GM12878 (cell line): ENCODE measurements around the gene ATXN1. TPM values are rescaled to one million over a fixed set of nuclear protein-coding genes. Genes with fewer than 3 reads are reported as not detected.

Source experiments
- ATAC-seq: fragments of 200-7000 bp; cut with Tn5 transposase; 3 replicates; pipeline ENCODE4 v1.9.1; 2020; ENCODE audit warnings: mild to moderate bottlenecking, moderate library complexity
- BruUV-seq: library from RNA; stranded (reverse); fragments of 400-500 nt; replicated peaks from 2 replicates; lab custom pipeline; 2021; lab: Mats Ljungman, UMichigan
- CTCF ChIA-PET: fragments of 300-600 bp; sonication (Branson Sonifier 250); formaldehyde crosslinking; extraction: SDS; loops from one replicate; lab custom pipeline; 2021; ENCODE audit warnings: inconsistent platforms; lab: Yijun Ruan, JAX
- POLR2A ChIA-PET: fragments of 350-600 bp; formaldehyde crosslinking; extraction: SDS; loops from one replicate; lab custom pipeline; 2021; ENCODE audit warnings: inconsistent platforms; lab: Charles Lee
- RAD21 ChIA-PET: fragments of 300-600 bp; sonication (Branson Sonifier 250); formaldehyde crosslinking; loops from one replicate; lab custom pipeline; 2023; ENCODE audit warnings: antibody characterized with exemption; ENCODE audit not compliant: unreplicated experiment; lab: Charles Lee
- SMC1A ChIA-PET: fragments of 300-600 bp; sonication (Branson Sonifier 250); formaldehyde crosslinking; loops from one replicate; lab custom pipeline; 2023; ENCODE audit not compliant: unreplicated experiment, uncharacterized antibody; lab: Charles Lee
- DNase-seq: peaks from one replicate; pipeline ENCODE4 v3.0.0-alpha.2; 2011; ENCODE audit warnings: low read depth, low spot score
- FAIRE-seq: peaks from 3 replicates; lab custom pipeline; 2011; peaks lifted over from hg19 to GRCh38; lab: Jason Lieb, UNC
- H2AFZ ChIP-seq: 2 replicates; pipeline ENCODE4 v1.6.0; 2011; ENCODE audit warnings: low read depth, low read length, control low read depth; ENCODE audit not compliant: control insufficient read depth
- H3K27ac ChIP-seq: 2 replicates; pipeline ENCODE4 v1.5.1; 2011; ENCODE audit warnings: control low read depth; ENCODE audit not compliant: control insufficient read depth, insufficient read depth
- H3K27me3 ChIP-seq, 2 experiments: replicated peaks in 1 of 2; 2 replicates each; pipeline versions ENCODE4 v1.6.0 to v1.6.1; 2011; ENCODE audit warnings: low read length in 1 of 2; ENCODE audit not compliant: control insufficient read depth in 2 of 2, insufficient read depth in 2 of 2
- H3K36me3 ChIP-seq, 2 experiments: 2 replicates each; pipeline ENCODE4 v1.5.1; 2011; ENCODE audit warnings: low read length in 1 of 2; ENCODE audit not compliant: control insufficient read depth in 2 of 2, insufficient read depth in 2 of 2
- H3K4me1 ChIP-seq: 2 replicates; pipeline ENCODE4 v1.6.1; 2011; ENCODE audit warnings: mild to moderate bottlenecking, low read length, moderate library complexity, mixed read lengths; ENCODE audit not compliant: control insufficient read depth, insufficient read depth
- H3K4me2 ChIP-seq: 2 replicates; pipeline ENCODE4 v1.6.0; 2011; ENCODE audit warnings: control low read depth; ENCODE audit not compliant: control insufficient read depth, insufficient read depth
- H3K4me3 ChIP-seq: fragments of 200-600 bp; sonication (generic); 2 replicates; pipeline ENCODE4 v1.5.1; 2016
- H3K79me2 ChIP-seq: 2 replicates; pipeline ENCODE4 v1.6.0; 2011; ENCODE audit warnings: low read length; ENCODE audit not compliant: control insufficient read depth, insufficient read depth
- H3K9ac ChIP-seq: 2 replicates; pipeline ENCODE4 v1.8.0; 2011; ENCODE audit warnings: low read length, control low read depth, mixed read lengths; ENCODE audit not compliant: control insufficient read depth, insufficient read depth
- H3K9me3 ChIP-seq: replicated peaks from 3 replicates; pipeline ENCODE4 v1.5.1; 2011; ENCODE audit warnings: mild to moderate bottlenecking, low read length; ENCODE audit not compliant: control insufficient read depth, insufficient read depth
- H4K20me1 ChIP-seq: 2 replicates; pipeline ENCODE4 v1.6.0; 2011; ENCODE audit not compliant: control insufficient read depth, insufficient read depth
- BCL11A ChIP-seq: IDR thresholded peaks from 2 replicates; pipeline ENCODE4 v1.6.1; 2011; ENCODE audit warnings: low read depth, low read length
- CHD1 ChIP-seq: IDR thresholded peaks from 2 replicates; pipeline ENCODE4 v1.6.1; 2012; ENCODE audit warnings: low read depth, low read length, improper control_type of control experiment
- GATAD2B ChIP-seq: fragments of 450-650 bp; conservative IDR thresholded peaks from 2 replicates; pipeline ENCODE4 v1.6.1; 2017; ENCODE audit warnings: low read depth, mild to moderate bottlenecking, moderate library complexity
- HDAC6 ChIP-seq: fragments of 200-600 bp; sonication (generic); IDR thresholded peaks from one replicate; pipeline ENCODE4 v1.8.0; 2017; ENCODE audit warnings: antibody characterized with exemption; ENCODE audit not compliant: unreplicated experiment
- YBX1 ChIP-seq: fragments of 450-650 bp; IDR thresholded peaks from 2 replicates; pipeline ENCODE4 v1.6.1; 2016; ENCODE audit warnings: antibody characterized with exemption
- WGBS: methylation state at CpG from one replicate; pipeline ENCODE4 v1.1.6; 2016; ENCODE audit warnings: low lambda C conversion rate; ENCODE audit not compliant: insufficient replicate concordance, insufficient coverage; ENCODE audit errors: missing lambda C conversion rate; 5-methylcytosine and 5-hydroxymethylcytosine counted together
- in situ Hi-C: fragments of 300-500 bp; cut with MboI; formaldehyde crosslinking; loops from 9 replicates; pipeline ENCODE4 v1.14.3; 2018; ENCODE audit warnings: mixed read lengths
- intact Hi-C: fragments of 100-400 bp; cut with micrococcal nuclease; formaldehyde crosslinking; loops from one replicate; pipeline ENCODE4 v1.14.2; 2022; ENCODE audit not compliant: unreplicated experiment
- polyA plus RNA-seq, 11 experiments: library from polyadenylated mRNA; depleted of rRNA in 4 of 11; unstranded in 6 of 11; stranded (reverse) in 5 of 11; fragments of >200 nt; fragmentation: Nextera tagmentation in 4 of 11; fragmentation: Illumina TruSeq in 1 of 11; extraction: Ambion mirVana in 4 of 11; extraction: Trizol in 1 of 11; gene quantifications; 1 replicate in 1 of 11; 2 replicates in 10 of 11; pipeline versions ENCODE4 v1.2.1 to v1.2.3, GENCODE V29; 2011 to 2016; ENCODE audit warnings: inconsistent platforms in 2 of 11, missing spikeins in 2 of 11, low read depth in 1 of 11
- total RNA-seq, 4 experiments: library from RNA; depleted of rRNA in 3 of 4; stranded (reverse); fragments of >200 nt in 3 of 4; fragmentation: Illumina TruSeq in 1 of 4; extraction: Trizol in 1 of 4; gene quantifications; 2 replicates each; pipeline versions ENCODE4 v1.2.1 to v1.2.3, GENCODE V29; 2013 to 2021
- TF ChIP-seq, protein P1 (sequence below): fragments of 450-650 bp; IDR thresholded peaks from 2 replicates; pipeline ENCODE4 v1.6.1; 2017; ENCODE audit warnings: mild to moderate bottlenecking
- TF ChIP-seq, protein P2 (sequence below): fragments of 450-650 bp; IDR thresholded peaks from 2 replicates; pipeline ENCODE4 v1.6.1; 2017; ENCODE audit warnings: antibody characterized with exemption, mild to moderate bottlenecking, moderate library complexity
- TF ChIP-seq, protein P3 (sequence below): IDR thresholded peaks from 2 replicates; pipeline ENCODE4 v1.6.1; 2012; ENCODE audit warnings: low read depth, low read length, improper control_type of control experiment
- TF ChIP-seq, protein P4 (sequence below): fragments of 450-650 bp; IDR thresholded peaks from 2 replicates; pipeline ENCODE4 v1.6.1; 2016; ENCODE audit warnings: mild to moderate bottlenecking
- TF ChIP-seq, protein P5 (sequence below): IDR thresholded peaks from 2 replicates; pipeline ENCODE4 v1.6.1; 2012; ENCODE audit warnings: low read length, inconsistent platforms
- TF ChIP-seq, protein P6 (sequence below): fragments of 450-650 bp; IDR thresholded peaks from 2 replicates; pipeline ENCODE4 v1.6.1; 2017; ENCODE audit warnings: low read depth, mild to moderate bottlenecking, moderate library complexity

The ATXN1 gene
- total and polyA plus RNA-seq, 10 of the 15 experiments (the other 5 are each of a cell fraction or from before 2014, with no cell fraction given), result 12.2 to 51.2 (median 20.5) TPM

DNA sequence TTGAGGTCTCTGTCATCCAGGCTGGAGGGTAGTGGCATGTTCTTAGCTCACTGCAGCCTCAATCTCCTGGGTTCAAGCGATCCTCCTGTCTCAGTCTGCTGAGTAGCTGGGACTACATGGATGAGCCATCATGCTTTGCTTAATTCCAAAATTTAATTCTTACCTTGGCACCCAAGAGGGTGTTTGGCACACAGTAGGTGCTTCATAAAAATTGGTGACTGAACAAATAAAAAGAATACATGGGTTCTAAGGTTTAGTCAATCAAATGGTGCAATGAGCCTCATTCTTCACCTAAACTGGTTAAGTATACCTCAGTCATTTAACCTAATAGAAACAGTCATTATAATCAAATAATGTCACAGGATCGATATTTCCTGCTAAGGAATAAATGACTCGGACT, 352.5 kb downstream of the ATXN1 start (continued):
- TF ChIP-seq, protein P1, sequence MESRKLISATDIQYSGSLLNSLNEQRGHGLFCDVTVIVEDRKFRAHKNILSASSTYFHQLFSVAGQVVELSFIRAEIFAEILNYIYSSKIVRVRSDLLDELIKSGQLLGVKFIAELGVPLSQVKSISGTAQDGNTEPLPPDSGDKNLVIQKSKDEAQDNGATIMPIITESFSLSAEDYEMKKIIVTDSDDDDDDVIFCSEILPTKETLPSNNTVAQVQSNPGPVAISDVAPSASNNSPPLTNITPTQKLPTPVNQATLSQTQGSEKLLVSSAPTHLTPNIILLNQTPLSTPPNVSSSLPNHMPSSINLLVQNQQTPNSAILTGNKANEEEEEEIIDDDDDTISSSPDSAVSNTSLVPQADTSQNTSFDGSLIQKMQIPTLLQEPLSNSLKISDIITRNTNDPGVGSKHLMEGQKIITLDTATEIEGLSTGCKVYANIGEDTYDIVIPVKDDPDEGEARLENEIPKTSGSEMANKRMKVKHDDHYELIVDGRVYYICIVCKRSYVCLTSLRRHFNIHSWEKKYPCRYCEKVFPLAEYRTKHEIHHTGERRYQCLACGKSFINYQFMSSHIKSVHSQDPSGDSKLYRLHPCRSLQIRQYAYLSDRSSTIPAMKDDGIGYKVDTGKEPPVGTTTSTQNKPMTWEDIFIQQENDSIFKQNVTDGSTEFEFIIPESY, result no peak
- no peak for TF ChIP-seq YBX1

DNA sequence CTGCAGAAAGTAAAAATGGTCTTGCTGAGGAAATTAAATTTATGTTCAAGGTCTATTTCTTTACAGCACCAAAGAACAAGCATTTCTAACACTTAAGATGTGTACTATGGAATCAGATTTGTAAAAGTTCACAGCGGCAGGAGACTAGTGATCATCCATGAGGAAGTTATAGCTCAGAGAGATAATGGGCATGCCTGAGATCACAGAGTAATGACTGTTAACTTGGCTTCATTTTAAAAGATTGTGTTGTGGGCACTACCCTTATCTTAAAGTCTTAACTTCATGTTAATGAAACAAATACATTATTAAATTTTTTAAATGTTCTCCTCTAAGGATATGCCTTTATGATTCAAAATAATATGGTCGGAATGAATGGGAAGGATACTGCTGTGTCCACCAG, 354.3 kb downstream of the ATXN1 start:
- CTCF ChIA-PET, result interaction anchor here (0.6 to 4.4 kb wide), 13 partner anchors 10 to 356 kb away, joined by 3 to 21 read pairs (median 5); no protein-coding TSS in a partner anchor
- no TSS peak for BruUV-seq
- Histone ChIP-seq H3K9ac (no peak overlapping the region), H3K9me3 (no peaks in the 10 kb centered on the region), H3K79me2 (no peaks in the 10 kb centered on the region), H3K4me1 (peaks cover 4% of the 10 kb centered on the region), H3K36me3 (peaks cover 0 to 8% of the 10 kb centered on the region in 2 experiments; a peak in 2 of 4 replicates), H3K27me3 (no peaks in the 10 kb centered on the region), H3K4me3 (no peak overlapping the region), H3K4me2 (no peak overlapping the region), H4K20me1 (no peaks in the 10 kb centered on the region), H2AFZ (no peak overlapping the region), H3K27ac (no peak overlapping the region)
- in situ Hi-C loops, result no loop called here
- ATAC-seq (no peak), DNase-seq (no peak), FAIRE-seq (no peak)
- RAD21 ChIA-PET, result interaction anchor here (0.5 to 2.9 kb wide), 12 partner anchors 13 to 851 kb away, joined by 3 to 17 read pairs (median 4); no protein-coding TSS in a partner anchor
- POLR2A ChIA-PET, result interaction anchor here (0.9 to 1.7 kb wide), 5 partner anchors 10 to 357 kb away, joined by 3 to 5 read pairs (median 4); no protein-coding TSS in a partner anchor
- WGBS, result 48% methylated on average over 2 of the region's 2 CpGs
- intact Hi-C loops, result no loop called here
- SMC1A ChIA-PET, result interaction anchor here (0.9 to 4.0 kb wide), 19 partner anchors 8 to 356 kb away, joined by 3 to 24 read pairs (median 4); no protein-coding TSS in a partner anchor
- TF ChIP-seq, protein P2, sequence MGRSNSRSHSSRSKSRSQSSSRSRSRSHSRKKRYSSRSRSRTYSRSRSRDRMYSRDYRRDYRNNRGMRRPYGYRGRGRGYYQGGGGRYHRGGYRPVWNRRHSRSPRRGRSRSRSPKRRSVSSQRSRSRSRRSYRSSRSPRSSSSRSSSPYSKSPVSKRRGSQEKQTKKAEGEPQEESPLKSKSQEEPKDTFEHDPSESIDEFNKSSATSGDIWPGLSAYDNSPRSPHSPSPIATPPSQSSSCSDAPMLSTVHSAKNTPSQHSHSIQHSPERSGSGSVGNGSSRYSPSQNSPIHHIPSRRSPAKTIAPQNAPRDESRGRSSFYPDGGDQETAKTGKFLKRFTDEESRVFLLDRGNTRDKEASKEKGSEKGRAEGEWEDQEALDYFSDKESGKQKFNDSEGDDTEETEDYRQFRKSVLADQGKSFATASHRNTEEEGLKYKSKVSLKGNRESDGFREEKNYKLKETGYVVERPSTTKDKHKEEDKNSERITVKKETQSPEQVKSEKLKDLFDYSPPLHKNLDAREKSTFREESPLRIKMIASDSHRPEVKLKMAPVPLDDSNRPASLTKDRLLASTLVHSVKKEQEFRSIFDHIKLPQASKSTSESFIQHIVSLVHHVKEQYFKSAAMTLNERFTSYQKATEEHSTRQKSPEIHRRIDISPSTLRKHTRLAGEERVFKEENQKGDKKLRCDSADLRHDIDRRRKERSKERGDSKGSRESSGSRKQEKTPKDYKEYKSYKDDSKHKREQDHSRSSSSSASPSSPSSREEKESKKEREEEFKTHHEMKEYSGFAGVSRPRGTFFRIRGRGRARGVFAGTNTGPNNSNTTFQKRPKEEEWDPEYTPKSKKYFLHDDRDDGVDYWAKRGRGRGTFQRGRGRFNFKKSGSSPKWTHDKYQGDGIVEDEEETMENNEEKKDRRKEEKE, result no peak
- TF ChIP-seq, protein P3, sequence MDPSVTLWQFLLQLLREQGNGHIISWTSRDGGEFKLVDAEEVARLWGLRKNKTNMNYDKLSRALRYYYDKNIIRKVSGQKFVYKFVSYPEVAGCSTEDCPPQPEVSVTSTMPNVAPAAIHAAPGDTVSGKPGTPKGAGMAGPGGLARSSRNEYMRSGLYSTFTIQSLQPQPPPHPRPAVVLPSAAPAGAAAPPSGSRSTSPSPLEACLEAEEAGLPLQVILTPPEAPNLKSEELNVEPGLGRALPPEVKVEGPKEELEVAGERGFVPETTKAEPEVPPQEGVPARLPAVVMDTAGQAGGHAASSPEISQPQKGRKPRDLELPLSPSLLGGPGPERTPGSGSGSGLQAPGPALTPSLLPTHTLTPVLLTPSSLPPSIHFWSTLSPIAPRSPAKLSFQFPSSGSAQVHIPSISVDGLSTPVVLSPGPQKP, result no peak
- TF ChIP-seq, protein P4, sequence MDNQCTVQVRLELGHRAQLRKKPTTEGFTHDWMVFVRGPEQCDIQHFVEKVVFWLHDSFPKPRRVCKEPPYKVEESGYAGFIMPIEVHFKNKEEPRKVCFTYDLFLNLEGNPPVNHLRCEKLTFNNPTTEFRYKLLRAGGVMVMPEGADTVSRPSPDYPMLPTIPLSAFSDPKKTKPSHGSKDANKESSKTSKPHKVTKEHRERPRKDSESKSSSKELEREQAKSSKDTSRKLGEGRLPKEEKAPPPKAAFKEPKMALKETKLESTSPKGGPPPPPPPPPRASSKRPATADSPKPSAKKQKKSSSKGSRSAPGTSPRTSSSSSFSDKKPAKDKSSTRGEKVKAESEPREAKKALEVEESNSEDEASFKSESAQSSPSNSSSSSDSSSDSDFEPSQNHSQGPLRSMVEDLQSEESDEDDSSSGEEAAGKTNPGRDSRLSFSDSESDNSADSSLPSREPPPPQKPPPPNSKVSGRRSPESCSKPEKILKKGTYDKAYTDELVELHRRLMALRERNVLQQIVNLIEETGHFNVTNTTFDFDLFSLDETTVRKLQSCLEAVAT, result no peak
- TF ChIP-seq HDAC6 (no peak), GATAD2B (no peak), BCL11A (no peak), CHD1 (no peak)
- TF ChIP-seq, protein P5, sequence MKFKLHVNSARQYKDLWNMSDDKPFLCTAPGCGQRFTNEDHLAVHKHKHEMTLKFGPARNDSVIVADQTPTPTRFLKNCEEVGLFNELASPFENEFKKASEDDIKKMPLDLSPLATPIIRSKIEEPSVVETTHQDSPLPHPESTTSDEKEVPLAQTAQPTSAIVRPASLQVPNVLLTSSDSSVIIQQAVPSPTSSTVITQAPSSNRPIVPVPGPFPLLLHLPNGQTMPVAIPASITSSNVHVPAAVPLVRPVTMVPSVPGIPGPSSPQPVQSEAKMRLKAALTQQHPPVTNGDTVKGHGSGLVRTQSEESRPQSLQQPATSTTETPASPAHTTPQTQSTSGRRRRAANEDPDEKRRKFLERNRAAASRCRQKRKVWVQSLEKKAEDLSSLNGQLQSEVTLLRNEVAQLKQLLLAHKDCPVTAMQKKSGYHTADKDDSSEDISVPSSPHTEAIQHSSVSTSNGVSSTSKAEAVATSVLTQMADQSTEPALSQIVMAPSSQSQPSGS, result no peak
- TF ChIP-seq, protein P6, sequence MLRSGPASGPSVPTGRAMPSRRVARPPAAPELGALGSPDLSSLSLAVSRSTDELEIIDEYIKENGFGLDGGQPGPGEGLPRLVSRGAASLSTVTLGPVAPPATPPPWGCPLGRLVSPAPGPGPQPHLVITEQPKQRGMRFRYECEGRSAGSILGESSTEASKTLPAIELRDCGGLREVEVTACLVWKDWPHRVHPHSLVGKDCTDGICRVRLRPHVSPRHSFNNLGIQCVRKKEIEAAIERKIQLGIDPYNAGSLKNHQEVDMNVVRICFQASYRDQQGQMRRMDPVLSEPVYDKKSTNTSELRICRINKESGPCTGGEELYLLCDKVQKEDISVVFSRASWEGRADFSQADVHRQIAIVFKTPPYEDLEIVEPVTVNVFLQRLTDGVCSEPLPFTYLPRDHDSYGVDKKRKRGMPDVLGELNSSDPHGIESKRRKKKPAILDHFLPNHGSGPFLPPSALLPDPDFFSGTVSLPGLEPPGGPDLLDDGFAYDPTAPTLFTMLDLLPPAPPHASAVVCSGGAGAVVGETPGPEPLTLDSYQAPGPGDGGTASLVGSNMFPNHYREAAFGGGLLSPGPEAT, result no peak
